ENCODE measurements around the gene GLB1L2. TPM values are rescaled to one million over a fixed set of nuclear protein-coding genes. Genes with fewer than 3 reads are reported as not detected.

Gene GLB1L2
- total RNA-seq, 1 donor from 2014 or later = 0.29 TPM

DNA sequence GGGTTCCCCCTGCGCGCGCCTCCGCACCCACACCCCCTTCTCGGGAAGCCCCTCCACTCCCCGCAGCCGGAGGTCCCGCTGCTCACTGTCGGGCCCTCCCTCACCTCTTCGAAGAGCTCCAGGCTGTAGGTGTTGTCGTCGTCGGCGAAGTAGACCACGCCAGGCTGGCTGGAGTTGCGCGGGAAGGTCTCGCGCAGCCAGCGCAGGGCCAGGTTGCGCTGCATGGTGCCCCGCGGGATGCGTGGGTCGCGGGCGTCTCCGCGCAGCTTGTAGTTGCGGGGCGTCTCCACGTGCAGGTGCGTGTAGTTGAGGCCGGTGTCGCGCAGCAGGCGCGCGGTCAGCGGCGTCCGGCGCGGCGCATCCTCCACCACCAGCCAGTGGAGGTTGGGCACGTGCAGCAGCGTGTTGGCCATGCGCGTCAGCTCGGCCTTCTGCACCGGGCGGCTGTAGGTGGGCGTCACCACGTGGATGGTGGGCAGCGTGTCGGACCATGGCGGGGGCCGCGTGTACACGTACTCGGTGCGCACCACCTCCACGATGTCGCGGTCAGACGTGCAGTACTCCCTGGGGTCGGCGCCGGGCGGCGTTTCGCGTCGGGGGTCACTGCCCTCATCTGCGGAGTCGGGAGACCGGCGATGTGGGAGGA, 51.9 kb downstream of the GLB1L2 start:
- DNase-seq (ENCODE audit: low spot score) = no peak

GRCh38 chr11:134384406-134384805, 52.6 kb downstream of the GLB1L2 start:
- DNase-seq (ENCODE audit: low spot score) = no peak

GRCh38 chr11:134385171-134385570, 53.4 kb downstream of the GLB1L2 start:
- no peak for DNase-seq (ENCODE audit: low spot score)

DNA sequence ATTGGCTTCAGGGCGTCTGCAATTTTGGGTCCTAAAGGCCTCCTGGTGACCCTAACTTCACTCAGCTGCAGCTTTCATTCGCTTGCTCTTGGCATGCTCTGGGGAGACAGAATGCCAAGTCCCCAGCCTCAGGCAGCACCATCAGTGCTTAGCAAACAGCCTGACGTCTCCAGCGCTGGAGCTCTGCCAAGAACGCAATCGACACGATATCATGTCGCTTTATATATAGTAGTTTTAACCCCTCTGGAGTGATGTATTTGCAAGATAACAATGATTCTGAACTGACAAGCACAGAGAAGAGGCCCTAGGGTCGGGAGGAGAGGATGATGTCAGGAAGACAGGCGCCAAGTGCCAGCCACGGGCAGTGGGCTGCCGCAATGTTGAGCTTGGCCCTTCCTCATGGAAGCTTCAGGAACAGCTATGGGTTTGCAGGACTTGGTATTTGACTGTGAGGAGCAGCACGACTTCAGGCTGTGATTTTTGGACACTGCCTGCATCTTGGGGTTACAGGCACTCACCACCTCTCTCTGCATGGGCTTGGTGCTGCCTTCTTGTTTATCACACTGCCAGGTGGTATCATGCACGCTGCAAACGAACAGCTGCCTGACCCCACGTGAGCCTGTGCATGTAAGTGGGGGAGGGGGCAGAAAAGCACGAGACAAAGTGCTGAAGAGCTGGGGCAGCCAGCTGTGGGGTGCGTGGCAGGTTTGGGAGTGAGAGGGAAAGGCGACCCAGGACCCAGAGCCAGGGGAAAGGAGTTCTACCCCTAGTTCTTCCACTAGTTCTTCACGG, 54.2 kb downstream of the GLB1L2 start:
- no peak for DNase-seq (ENCODE audit: low spot score)

DNA sequence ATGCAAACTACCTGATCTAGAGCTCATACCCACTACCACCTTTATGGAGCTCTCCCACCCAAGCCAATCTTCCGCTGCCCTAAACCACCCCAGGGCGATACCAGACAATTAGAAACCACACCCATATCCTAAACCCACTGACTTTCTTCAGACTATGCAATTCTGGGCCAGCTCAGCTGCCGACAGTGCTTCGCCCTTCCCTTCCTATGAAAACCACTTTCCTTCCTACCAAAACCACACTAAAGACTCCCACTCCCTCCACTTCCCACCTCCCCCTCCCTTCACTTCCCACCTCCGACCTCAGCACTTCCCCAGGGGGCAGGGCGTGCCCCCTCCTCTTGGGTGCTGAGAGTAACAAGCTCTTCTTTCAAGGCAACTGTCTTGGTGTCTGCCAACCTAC, 55.2 kb downstream of the GLB1L2 start:
- no peak for DNase-seq (ENCODE audit: low spot score)

- no peak for DNase-seq (ENCODE audit: low spot score)
These were observed 55.7 kb downstream of the GLB1L2 start for GRCh38 chr11:134387501-134387900.

- DNase-seq (ENCODE audit: low spot score) = no peak
These were observed 56.8 kb downstream of the GLB1L2 start for GRCh38 chr11:134388590-134388989.

- DNase-seq (ENCODE audit: low spot score) = no peak
These were observed 57.8 kb downstream of the GLB1L2 start for GRCh38 chr11:134389464-134390180.

DNA sequence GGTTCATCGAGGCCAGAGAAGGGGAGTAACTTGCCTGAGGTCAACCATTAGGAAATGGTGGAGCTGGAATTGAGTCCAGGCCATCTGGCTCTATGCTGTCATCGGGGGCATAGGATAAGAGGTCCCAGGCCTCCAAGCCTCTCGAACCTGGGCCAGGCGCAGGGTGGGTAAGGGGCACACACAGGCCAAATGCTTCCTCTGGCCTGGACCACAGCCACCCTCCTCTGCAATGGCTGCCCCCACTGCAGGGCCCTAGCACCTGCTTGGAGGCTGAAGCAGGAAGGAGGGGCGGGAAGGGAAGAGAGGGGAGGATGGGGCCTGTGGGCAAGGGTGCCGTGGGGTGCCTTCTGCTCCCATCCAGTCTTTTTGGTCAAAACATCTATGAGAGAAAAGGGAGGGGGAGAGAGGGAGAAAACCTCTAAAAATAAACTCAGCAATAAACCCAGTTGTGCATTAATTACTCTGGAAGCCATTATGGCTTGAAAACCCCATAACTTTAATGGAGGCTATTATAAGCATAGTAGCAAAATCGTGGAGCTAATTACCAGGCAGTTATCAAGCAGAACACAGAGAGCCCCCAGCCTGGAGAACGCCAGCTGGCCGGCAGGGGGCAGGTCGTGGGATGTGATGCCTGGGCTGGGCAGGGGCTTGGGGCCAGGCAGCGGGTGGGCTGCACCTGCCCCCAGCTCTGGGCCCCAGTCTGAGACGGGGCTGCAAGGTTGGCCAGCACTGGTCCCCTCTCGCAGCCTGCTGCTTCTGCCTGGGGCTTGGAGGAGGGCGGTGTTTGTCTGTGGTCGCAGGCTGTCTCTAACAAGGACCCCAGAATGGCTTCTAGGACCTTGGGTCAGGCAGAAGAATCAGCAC, 59.1 kb downstream of the GLB1L2 start:
- no peak for DNase-seq (ENCODE audit: low spot score)

DNA sequence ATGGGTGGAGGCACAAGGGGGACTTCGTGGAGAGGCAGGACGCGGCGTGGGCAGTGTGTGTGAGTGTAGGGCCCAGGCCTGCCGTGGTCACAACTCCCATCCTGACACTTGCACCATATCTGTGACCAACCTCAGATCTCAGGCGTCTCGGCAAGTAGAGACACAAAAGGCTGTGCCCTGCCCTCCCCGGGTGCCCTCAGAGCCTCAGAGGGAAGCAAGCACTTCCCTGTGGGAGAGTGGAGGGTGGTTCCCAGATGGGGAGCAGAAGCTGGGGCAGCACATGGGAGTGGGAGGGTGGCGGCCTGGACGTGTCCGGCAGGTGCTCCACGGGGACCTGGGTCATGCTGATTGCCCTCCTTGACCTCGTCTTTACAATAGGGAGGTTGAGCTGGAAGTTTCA, 59.9 kb downstream of the GLB1L2 start:
- DNase-seq (ENCODE audit: low spot score) = no peak

DNA sequence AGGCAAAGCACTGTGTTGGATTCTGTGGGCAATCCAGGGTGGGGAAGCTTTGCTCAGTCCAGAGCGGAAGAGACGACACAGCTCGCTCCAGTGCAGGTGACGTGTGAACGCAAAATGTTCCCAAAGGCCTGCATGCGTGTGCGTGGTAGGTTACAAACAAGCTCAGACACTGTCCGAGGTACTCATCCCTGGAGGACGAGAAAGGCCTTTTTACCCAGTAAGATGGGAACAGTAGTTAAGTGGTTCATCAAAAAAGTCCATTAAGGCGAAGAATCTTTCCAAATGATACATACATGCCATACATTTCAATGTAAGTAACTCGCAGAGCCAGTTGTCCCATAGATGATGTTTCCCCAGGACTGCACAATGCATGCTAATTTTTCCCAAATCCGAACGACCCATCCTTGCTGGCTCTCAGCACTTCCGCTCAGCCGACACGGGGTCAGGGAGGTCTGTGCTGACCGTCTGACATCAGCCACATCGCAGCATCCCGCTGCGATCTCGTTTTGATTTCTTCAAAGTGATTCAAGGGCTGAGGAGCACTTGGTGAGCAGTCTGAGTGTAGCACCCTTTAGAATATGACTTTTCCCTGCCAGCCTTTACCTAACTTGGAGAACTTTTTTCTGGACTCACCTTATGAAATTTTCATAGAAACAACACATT, 61.3 kb downstream of the GLB1L2 start:
- DNase-seq (ENCODE audit: low spot score) = no peak

DNA sequence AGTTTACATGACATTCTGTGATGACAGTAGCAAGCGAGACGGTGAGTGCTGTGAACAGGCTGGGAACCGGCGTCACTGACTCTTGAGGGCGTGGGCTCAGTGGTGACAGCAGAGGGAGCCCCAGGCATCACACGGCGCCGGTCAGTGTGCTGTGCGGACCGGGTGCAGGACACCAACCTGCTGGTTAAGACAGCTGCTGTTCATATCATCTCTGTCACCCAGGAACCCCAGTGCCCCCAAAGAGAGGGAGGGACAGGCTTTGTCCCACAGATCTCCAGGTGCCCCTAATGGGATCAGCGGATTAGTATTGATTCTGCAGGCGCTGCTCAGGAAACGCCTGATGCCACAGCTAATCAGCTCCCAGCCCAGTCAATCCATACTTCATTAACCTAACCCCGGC, 61.9 kb downstream of the GLB1L2 start:
- DNase-seq (ENCODE audit: low spot score) = no peak

DNA sequence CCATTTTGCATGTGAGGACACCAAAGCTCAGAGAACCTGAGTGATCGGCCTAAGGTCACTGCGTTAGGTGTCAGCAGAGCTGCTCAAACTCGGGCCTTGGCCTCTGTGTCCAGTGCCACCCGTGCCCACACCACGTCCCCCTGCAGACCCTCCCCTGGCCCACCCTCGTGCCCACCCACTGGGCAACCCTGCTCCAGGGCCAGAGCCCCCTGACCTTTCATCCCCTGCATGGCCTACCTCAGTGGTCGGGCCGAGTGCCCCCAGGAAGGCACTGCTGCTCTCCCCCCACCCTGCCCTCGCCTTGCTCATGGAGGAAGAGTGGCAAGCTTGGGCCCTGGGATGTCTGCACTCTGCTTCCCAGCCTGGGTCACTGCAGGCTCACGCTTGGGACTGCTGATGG, 62.5 kb downstream of the GLB1L2 start:
- DNase-seq (ENCODE audit: low spot score) = no peak

DNA sequence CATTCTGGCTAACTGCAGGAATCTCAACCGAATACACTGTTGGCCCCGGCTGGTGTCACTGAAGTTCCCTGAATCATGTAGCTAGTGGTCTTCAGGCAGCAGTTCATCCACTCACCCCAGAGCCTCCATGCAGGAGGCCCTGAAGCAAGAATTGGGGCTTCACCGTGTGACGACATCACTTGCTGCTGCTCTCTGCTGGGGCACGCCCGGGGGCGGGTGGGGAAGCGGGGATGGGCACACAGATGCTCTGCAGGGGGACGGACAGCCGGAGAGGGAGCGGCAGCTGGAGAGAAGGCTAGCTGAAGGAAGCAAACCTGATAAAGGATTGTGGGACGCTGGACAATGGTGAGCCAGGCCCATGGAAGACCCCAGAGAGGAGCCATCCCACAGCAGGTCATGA, 63.2 kb downstream of the GLB1L2 start:
- no peak for DNase-seq (ENCODE audit: low spot score)

- DNase-seq (ENCODE audit: low spot score) = no peak
These were observed 65.7 kb downstream of the GLB1L2 start for GRCh38 chr11:134397304-134398078.

- no peak for DNase-seq (ENCODE audit: low spot score)
These were observed 66.3 kb downstream of the GLB1L2 start for GRCh38 chr11:134398079-134398444.

GRCh38 chr11:134398644-134399292, 67.0 kb downstream of the GLB1L2 start:
- no peak for DNase-seq (ENCODE audit: low spot score)

GRCh38 chr11:134399293-134399654, 67.5 kb downstream of the GLB1L2 start:
- DNase-seq (ENCODE audit: low spot score) = no peak

GRCh38 chr11:134399996-134400395, 68.2 kb downstream of the GLB1L2 start:
- no peak for DNase-seq (ENCODE audit: low spot score)

All from mesenteric fat pad (tissue), 1 donor.